Tibial nerve (tissue), 4 donors: ENCODE results near the gene TMEM121. TPM values are rescaled to one million over a fixed set of nuclear protein-coding genes. Genes with fewer than 3 reads are reported as not detected.
A peak's percentile ranks its signal among the peaks of the same experiment; 100 is the strongest.

Experiments used
- DNase-seq, 2 donors: peaks; one replicate each; pipeline ENCODE4 v3.0.0-alpha.2; 2019; ENCODE audit warnings: low spot score in 2 of 2
- H3K27ac ChIP-seq, 4 donors: fragments of 200-600 bp; sonication (generic) in 3 of 4; one replicate each; pipeline ENCODE4 v1.5.1; 2017 to 2019; ENCODE audit warnings: mild to moderate bottlenecking in 1 of 4
- H3K27me3 ChIP-seq, 2 donors: fragments of 200-600 bp; sonication (generic) in 1 of 2; one replicate each; pipeline versions ENCODE4 v1.5.1 to v1.6.0; 2017 to 2019
- H3K36me3 ChIP-seq, 3 donors: fragments of 200-600 bp; sonication (generic); one replicate each; pipeline ENCODE4 v1.5.1; 2018 to 2019
- H3K4me1 ChIP-seq, 4 donors: fragments of 200-600 bp; sonication (generic) in 3 of 4; one replicate each; pipeline ENCODE4 v1.5.1; 2017 to 2019
- H3K4me3 ChIP-seq, 4 donors: fragments of 200-600 bp; sonication (generic) in 3 of 4; one replicate each; pipeline ENCODE4 v1.5.1; 2017 to 2019; ENCODE audit warnings: mild to moderate bottlenecking in 1 of 4, moderate library complexity in 1 of 4
- H3K9me3 ChIP-seq, 4 donors: fragments of 200-600 bp; sonication (generic) in 3 of 4; one replicate each; pipeline ENCODE4 v1.5.1; 2017 to 2019
- EP300 ChIP-seq, 2 donors: sonication (generic); formaldehyde crosslinking; IDR thresholded peaks; one replicate each; pipeline ENCODE4 v1.6.1; 2017; ENCODE audit warnings: antibody characterized with exemption in 2 of 2, mild to moderate bottlenecking in 1 of 2
- POLR2A ChIP-seq, 2 donors: fragments of 450-650 bp; IDR thresholded peaks; one replicate each; pipeline ENCODE4 v1.6.1; 2017; ENCODE audit warnings: antibody characterized with exemption in 2 of 2, mild to moderate bottlenecking in 2 of 2, moderate library complexity in 2 of 2
- WGBS, 2 donors: methylation state at CpG; one replicate each; pipeline ENCODE4 v1.1.5; 2018; 5-methylcytosine and 5-hydroxymethylcytosine counted together
- total RNA-seq, 4 donors: library from RNA; depleted of rRNA; stranded (reverse); fragments of >200 nt; gene quantifications; one replicate each; pipeline ENCODE4 v1.1.0, GENCODE V29; 2016
- TF ChIP-seq, protein P1 (sequence below), 5 experiments: fragments of 200-600 bp in 3 of 5; fragments of 450-650 bp in 2 of 5; sonication (generic) in 3 of 5; IDR thresholded peaks; one replicate each; pipeline ENCODE4 v1.5.1; 2016 to 2019; ENCODE audit warnings: antibody characterized with exemption in 5 of 5, mild to moderate bottlenecking in 3 of 5, moderate library complexity in 2 of 5

The TMEM121 gene
- total RNA-seq, 4 donors from 2014 or later = 15.1 to 28.2 (median 20.1) TPM

- no peak for TF ChIP-seq EP300 (IDR thresholded peaks at IDR 0.05)
- TF ChIP-seq POLR2A (IDR thresholded peaks at IDR 0.05) = no peak
- TF ChIP-seq, protein P1, sequence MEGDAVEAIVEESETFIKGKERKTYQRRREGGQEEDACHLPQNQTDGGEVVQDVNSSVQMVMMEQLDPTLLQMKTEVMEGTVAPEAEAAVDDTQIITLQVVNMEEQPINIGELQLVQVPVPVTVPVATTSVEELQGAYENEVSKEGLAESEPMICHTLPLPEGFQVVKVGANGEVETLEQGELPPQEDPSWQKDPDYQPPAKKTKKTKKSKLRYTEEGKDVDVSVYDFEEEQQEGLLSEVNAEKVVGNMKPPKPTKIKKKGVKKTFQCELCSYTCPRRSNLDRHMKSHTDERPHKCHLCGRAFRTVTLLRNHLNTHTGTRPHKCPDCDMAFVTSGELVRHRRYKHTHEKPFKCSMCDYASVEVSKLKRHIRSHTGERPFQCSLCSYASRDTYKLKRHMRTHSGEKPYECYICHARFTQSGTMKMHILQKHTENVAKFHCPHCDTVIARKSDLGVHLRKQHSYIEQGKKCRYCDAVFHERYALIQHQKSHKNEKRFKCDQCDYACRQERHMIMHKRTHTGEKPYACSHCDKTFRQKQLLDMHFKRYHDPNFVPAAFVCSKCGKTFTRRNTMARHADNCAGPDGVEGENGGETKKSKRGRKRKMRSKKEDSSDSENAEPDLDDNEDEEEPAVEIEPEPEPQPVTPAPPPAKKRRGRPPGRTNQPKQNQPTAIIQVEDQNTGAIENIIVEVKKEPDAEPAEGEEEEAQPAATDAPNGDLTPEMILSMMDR (IDR thresholded peaks at IDR 0.05) = no peak
- Histone ChIP-seq H3K36me3 (peaks cover 0 to 22% (median 0%) of the 10 kb centered on the region in 3 donors), H3K4me3 (peak overlapping the region in 1 of 4 donors; percentile 51), H3K27me3 (peaks cover 0 to 15% of the 10 kb centered on the region in 2 donors), H3K9me3 (no peaks in the 10 kb centered on the region), H3K4me1 (peaks cover 0 to 98% (median 64%) of the 10 kb centered on the region in 4 donors), H3K27ac (peak overlapping the region; percentile 92 to 96 (median 94))
- no peak for DNase-seq
- 58 to 65% methylated on average over 6 to 18 of the region's 18 CpGs for WGBS, 2 donors
These were observed 43.8 kb upstream of the TMEM121 start for GRCh38 chr14:105482486-105483110.

DNA sequence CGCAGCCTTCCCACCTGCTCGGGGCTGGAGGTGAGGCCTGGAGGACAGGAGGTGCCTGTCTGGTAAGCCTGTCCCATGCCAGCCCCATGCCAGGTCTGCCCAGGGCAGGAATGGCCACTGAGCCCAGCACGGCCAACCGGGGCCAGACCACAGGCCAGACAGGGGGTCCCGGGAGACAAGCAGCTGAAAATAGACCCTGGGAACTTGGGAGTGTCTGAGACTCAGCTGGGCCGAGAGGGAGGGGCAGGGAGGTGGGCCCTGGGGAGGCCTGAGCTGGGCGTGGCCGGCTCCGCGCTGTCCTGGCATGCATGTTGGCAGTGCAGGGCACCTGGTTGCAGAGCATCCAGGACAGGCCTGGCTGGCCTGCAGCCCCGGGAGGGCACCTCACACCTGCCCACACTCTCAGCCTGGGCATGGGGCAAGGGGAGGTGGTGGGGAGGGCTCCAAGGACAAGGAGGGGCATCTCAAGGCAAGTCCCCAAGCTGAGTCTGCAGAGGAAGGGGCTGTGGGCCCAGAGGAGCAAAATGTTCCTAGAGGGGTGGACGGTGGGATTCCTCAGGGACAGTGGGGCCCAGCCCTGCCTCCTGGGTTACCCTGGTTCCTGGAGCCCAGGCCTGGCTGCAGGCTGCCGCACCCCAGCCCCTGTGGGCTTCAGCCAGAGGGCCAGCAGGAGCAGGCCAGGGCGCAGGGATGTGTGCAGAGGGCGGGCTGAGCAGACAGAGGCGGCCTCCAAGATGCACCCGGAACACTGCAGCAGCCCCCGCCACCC, 42.9 kb upstream of the TMEM121 start:
- Histone ChIP-seq H3K4me3 (no peak overlapping the region), H3K4me1 (peaks cover 0 to 99% (median 70%) of the 10 kb centered on the region in 4 donors), H3K9me3 (no peaks in the 10 kb centered on the region), H3K27me3 (peaks cover 0 to 15% of the 10 kb centered on the region in 2 donors), H3K36me3 (peaks cover 0 to 15% (median 0%) of the 10 kb centered on the region in 3 donors), H3K27ac (peak overlapping the region; percentile 92 to 96 (median 94))
- WGBS, 2 donors = 56 to 66% methylated on average over 7 to 18 of the region's 18 CpGs
- DNase-seq = no peak
- TF ChIP-seq EP300 (IDR thresholded peaks at IDR 0.05) (no peak), POLR2A (IDR thresholded peaks at IDR 0.05) (no peak)
- TF ChIP-seq, protein P1 (IDR thresholded peaks at IDR 0.05) = no peak

DNA sequence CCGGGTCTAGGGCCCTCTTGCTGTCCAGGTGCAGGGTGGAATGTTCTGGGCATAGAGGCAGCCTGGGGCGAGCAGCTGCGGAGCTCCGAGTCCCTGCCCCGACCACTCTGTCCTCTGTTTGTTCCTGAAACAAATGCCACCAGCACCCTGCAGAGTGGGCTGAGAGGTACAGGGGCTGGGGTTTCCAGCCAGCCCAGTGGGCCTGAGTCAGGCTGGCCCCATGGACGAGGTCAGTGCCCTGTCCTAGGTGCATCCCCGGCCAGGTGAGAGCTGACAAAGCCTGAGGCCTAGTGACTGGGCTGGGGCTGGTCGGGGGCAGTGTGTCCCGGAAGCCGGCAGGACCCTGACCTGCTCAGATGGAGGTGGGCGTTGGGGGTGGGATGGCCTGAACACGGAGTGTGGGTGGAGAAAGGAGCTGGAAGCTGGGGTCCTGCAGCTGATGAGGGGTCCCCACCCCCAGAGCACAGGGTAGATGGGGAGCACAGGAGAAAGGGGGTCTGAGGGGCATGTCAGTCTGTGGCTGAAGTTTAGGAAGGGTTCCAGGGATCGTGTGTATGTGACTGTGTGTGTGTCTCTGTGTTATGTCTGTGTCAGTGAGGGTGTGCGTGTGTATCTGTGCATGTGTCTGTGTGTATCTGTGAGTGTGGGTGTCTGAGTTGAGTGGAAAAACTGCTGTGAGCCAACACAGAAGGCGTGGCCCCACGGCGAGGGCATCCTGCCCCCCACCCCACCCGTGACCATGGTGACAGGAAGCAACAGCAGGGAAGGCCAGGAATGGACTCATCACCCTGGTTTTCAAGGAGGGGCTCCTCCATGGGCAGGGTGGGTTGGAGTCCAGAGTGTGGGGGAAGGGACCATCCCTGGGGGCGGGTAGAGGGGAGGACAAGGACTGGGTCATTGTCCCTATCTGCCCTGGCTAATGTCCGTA, 42.0 kb upstream of the TMEM121 start:
- H3K36me3 ChIP-seq = peaks cover 0 to 6% (median 0%) of the 10 kb centered on the region in 3 donors
- peaks cover 0 to 15% of the 10 kb centered on the region in 2 donors for H3K27me3 ChIP-seq
- no peak for DNase-seq
- 52 to 53% methylated on average over 13 to 19 of the region's 20 CpGs for WGBS, 2 donors
- H3K27ac ChIP-seq = peak overlapping the region in 3 of 4 donors; percentile 92 to 96 (median 95)
- no peak overlapping the region for H3K4me3 ChIP-seq
- peaks cover 0 to 99% (median 77%) of the 10 kb centered on the region in 4 donors for H3K4me1 ChIP-seq
- no peaks in the 10 kb centered on the region for H3K9me3 ChIP-seq
- TF ChIP-seq EP300 (IDR thresholded peaks at IDR 0.05) (no peak), POLR2A (IDR thresholded peaks at IDR 0.05) (no peak)
- TF ChIP-seq, protein P1 (IDR thresholded peaks at IDR 0.05) = no peak

DNA sequence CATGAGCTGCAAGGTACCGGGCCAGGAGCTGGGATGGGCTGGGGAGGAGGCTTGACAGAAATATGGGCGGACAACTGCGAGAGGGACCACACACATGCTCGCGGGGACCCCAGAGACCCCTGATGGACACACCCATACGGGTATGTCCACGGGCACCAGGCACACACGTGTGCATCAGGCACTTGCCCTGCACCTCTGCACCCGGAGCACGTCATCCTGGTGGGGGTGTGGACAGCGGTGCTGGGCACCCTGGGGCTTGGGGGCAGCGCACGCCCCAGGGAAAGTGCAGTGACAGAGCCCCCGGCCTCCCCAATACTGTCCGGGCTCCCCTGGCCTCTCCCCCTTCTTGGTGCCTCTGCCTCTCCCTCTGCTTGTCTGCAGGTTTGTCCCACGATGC, 41.4 kb upstream of the TMEM121 start:
- TF ChIP-seq, protein P1 (IDR thresholded peaks at IDR 0.05) = no peak
- TF ChIP-seq EP300 (IDR thresholded peaks at IDR 0.05) (no peak), POLR2A (IDR thresholded peaks at IDR 0.05) (no peak)
- Histone ChIP-seq H3K4me3 (no peak overlapping the region), H3K36me3 (no peaks in the 10 kb centered on the region), H3K4me1 (peaks cover 0 to 100% (median 83%) of the 10 kb centered on the region in 4 donors), H3K27ac (peak overlapping the region in 3 of 4 donors; percentile 95 to 99 (median 96)), H3K9me3 (no peaks in the 10 kb centered on the region), H3K27me3 (peaks cover 0 to 15% of the 10 kb centered on the region in 2 donors)
- 77 to 80% methylated on average over 5 to 13 of the region's 16 CpGs for whole genome bisulfite sequencing, 2 donors
- no peak for DNase-seq
